Measurements from ENCODE around the gene CDH6.

Gene CDH6

DNA sequence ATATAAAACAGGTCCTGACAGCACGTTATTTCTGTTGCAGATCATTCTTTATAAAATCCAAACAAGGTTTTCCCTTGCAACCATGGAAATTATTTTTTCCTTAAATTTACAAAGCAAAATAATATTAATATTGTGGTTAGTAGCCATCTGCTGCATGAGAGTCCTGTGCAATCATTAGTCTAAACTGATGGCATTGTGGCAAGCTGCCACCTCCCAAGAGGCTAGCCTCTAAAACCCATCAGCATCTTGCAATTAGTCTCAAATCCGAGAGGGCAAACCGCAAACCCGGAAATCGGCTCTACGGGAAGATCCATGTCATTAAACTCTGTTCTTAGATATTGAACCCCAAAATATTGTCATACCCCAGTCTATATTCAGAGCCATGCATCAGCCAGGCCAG, 11.3 kb upstream of the CDH6 start:
- no peak for TF ChIP-seq CTCF (conservative IDR thresholded peaks at IDR 0.05; ENCODE audit: low read depth, low read length)
- no peak for DNase-seq (ENCODE audit: low read depth)
- H3K4me3 ChIP-seq (ENCODE audit: low read length): no peak overlapping the region

- no peak for DNase-seq (ENCODE audit: low read depth)
- no peak overlapping the region for H3K4me3 ChIP-seq (ENCODE audit: low read length)
- no peak for TF ChIP-seq CTCF (conservative IDR thresholded peaks at IDR 0.05; ENCODE audit: low read depth, low read length)
These were observed 7.5 kb upstream of the CDH6 start for GRCh38 chr5:31185951-31186350.

- TF ChIP-seq CTCF (conservative IDR thresholded peaks at IDR 0.05; ENCODE audit: low read depth, low read length): peak; percentile 79
- no peak for DNase-seq (ENCODE audit: low read depth)
- H3K4me3 ChIP-seq (ENCODE audit: low read length): no peak overlapping the region
These were observed 6.7 kb upstream of the CDH6 start for GRCh38 chr5:31186672-31187267.

DNA sequence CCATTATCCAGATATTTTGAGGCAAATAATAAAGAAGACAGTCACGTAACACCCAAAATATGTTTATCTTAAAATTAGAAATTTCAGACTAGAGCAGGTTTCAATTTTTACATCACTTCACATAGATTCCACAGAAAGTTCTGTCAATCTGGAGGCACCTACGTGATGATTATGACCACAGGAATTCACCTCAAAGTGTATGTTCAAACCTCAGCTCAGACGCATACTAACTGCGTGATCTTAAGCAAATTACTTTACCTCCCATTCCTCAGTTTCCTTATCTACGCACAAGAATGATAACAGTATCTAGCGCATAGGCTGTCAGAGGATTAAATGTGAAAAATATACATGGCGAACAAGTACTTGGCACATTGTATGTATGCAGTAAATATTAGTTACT, 5.9 kb upstream of the CDH6 start:
- H3K4me3 ChIP-seq (ENCODE audit: low read length): no peak overlapping the region
- no peak for TF ChIP-seq CTCF (conservative IDR thresholded peaks at IDR 0.05; ENCODE audit: low read depth, low read length)
- DNase-seq (ENCODE audit: low read depth): no peak

GRCh38 chr5:31192442-31192841, 1.0 kb upstream of the CDH6 start:
- no peak for TF ChIP-seq CTCF (conservative IDR thresholded peaks at IDR 0.05; ENCODE audit: low read depth, low read length)
- no peak overlapping the region for H3K4me3 ChIP-seq (ENCODE audit: low read length)
- peak; percentile 56 for DNase-seq (ENCODE audit: low read depth)

DNA sequence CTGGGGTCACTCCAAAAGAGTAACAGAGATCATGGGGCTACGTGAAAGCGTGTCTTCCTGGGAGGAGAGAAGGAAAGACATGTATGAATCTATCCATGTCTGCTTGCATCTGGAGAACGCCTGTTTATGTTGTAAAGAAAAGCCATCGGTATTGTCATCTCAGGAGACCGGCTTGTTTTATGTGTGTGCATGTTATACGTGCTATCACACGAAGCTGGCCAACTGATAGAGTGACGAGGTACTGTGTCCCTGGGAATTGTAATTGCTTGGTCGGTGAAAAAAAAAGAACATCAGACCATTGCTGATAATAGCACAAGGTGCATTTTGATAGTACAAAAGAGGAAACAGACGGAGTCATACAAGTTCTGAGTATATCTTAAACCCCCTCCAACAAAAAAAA, 370 bp upstream of the CDH6 start:
- no peak for TF ChIP-seq CTCF (conservative IDR thresholded peaks at IDR 0.05; ENCODE audit: low read depth, low read length)
- H3K4me3 ChIP-seq (ENCODE audit: low read length): peak overlapping the region; percentile 79
- DNase-seq (ENCODE audit: low read depth): no peak

GRCh38 chr5:31194468-31194813, 955 bp downstream of the CDH6 start:
- TF ChIP-seq CTCF (conservative IDR thresholded peaks at IDR 0.05; ENCODE audit: low read depth, low read length): no peak
- H3K4me3 ChIP-seq (ENCODE audit: low read length): peak overlapping the region; percentile 79
- no peak for DNase-seq (ENCODE audit: low read depth)
